ENCODE data around the gene CABLES1.
A peak's percentile ranks its signal among the peaks of the same experiment; 100 is the strongest.

The CABLES1 gene

GRCh38 chr18:23149570-23149969 lies 14.3 kb downstream of the CABLES1 start:
- H3K4me3 ChIP-seq (ENCODE audit: low read depth, low read length): no peak overlapping the region
- TF ChIP-seq, protein P1, sequence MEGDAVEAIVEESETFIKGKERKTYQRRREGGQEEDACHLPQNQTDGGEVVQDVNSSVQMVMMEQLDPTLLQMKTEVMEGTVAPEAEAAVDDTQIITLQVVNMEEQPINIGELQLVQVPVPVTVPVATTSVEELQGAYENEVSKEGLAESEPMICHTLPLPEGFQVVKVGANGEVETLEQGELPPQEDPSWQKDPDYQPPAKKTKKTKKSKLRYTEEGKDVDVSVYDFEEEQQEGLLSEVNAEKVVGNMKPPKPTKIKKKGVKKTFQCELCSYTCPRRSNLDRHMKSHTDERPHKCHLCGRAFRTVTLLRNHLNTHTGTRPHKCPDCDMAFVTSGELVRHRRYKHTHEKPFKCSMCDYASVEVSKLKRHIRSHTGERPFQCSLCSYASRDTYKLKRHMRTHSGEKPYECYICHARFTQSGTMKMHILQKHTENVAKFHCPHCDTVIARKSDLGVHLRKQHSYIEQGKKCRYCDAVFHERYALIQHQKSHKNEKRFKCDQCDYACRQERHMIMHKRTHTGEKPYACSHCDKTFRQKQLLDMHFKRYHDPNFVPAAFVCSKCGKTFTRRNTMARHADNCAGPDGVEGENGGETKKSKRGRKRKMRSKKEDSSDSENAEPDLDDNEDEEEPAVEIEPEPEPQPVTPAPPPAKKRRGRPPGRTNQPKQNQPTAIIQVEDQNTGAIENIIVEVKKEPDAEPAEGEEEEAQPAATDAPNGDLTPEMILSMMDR (IDR thresholded peaks at IDR 0.05; ENCODE audit: low read depth, low read length): no peak
- in situ Hi-C loops (cut with HindIII; ENCODE audit: low sequenced_read_pairs): no loop called here
- DNase-seq (ENCODE audit: low read depth, low spot score): no peak

DNA sequence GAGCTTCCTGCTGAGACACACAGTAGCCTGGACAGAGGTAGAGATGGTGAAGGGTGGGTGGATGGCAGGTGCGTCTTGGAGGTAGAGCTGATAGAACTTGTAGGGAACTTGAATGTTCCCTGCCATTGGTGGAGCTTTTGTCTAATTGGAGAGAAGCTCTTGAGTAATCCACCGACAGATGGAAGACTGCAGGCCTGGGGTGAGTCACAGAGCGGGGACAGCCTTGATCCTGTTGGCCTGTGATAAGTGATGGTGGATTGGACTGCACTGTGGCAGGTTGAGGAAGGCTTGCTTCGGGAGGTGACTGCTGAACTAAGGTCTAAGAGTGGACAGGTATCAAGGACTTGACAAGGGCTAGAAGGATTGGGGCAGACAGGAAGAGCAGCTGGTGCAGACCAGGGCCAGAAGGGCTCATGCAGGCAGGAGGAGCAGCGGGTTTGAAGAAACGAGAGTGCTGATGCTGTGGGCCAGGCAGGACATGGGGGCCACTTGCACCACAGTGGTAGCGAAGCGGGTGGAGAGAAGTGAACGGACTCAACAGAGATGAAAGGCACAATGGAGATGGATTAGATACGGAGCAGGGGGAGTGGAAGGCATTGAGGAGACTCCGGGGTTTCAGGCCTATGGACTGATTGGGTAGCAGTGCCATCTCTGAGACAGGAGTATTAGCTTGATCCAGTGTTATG lies 16.3 kb downstream of the CABLES1 start:
- in situ Hi-C loops (cut with HindIII; ENCODE audit: low sequenced_read_pairs): no loop called here
- no peak for DNase-seq (ENCODE audit: low read depth, low spot score)
- H3K4me3 ChIP-seq (ENCODE audit: low read depth, low read length): no peak overlapping the region
- TF ChIP-seq, protein P1 (IDR thresholded peaks at IDR 0.05; ENCODE audit: low read depth, low read length): no peak

DNA sequence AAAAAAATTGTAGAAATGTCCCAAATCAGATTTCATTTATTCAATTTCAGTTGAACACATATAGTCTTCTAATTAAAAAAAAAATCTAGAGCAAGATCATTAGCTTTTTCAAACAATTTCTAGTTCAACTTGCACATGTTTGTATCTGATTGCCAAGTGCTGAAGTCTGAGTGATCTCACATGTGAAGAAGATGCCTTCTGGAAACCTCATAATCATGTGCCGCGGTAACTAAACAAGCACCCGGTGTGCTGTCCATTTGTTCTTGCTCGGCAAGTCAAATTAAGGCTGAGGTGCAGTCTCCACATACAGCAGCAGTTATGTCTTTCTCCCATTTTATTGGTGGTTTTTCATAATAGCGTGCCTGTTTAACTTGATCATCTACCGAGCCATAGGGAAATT lies 18.7 kb downstream of the CABLES1 start:
- in situ Hi-C loops (cut with HindIII; ENCODE audit: low sequenced_read_pairs): no loop called here
- DNase-seq (ENCODE audit: low read depth, low spot score): no peak
- no peak overlapping the region for H3K4me3 ChIP-seq (ENCODE audit: low read depth, low read length)
- TF ChIP-seq, protein P1 (IDR thresholded peaks at IDR 0.05; ENCODE audit: low read depth, low read length): no peak

DNA sequence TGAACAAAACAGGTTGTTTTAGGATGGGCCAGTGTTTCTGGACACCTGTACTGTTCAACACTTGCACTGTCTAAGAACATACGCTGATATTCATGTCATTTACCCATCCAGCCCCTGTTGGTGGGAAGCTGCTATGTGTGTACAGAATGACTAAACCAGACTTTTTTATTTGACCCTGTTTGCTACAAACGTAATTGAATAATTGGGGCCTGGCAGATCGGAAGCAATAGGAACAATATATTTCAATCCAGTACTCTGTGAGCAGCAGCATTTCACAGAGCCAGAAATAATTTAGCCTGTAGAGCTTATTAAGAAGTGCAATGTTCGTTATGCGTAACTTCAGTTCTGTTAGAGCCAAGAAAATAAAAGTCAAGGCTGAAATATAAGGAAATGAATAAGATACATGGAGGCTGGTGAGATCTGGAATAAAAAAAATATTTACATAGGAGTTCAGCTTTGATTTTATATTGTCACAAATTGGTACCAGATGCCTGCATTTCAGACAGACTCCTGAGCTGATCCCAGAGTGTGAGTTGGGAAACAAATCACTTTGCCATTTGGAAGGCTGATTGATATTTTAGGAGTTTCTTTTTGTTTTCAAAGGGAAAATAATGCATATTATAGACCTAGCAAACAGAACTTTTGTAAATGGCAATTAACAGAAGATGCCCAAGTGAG lies 19.7 kb downstream of the CABLES1 start:
- TF ChIP-seq, protein P1 (IDR thresholded peaks at IDR 0.05; ENCODE audit: low read depth, low read length): no peak

DNA sequence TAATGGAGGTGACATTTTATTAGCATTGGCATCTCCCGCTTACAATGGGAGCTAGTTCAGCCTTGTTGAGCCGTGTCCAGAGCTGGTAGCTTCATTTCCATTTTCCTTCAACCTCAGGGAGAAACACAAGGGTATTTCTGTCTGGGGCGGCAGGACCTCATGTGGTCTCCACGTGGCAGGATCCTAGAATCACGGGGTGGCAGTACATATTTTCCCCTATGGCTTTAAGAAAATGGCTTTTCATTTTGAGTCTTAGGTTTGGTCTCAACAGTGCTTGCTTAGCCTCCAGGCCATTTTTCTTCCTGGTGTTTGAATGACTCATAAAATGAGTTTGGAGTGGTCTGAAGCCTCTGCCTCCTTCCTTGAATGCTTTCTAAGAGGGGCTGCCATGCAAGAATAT lies 20.3 kb downstream of the CABLES1 start:
- TF ChIP-seq, protein P1 (IDR thresholded peaks at IDR 0.05; ENCODE audit: low read depth, low read length): no peak
- no peak overlapping the region for H3K4me3 ChIP-seq (ENCODE audit: low read depth, low read length)
- in situ Hi-C loops (cut with HindIII; ENCODE audit: low sequenced_read_pairs): no loop called here
- DNase-seq (ENCODE audit: low read depth, low spot score): peak; percentile 20

More for the DNA sequence above, 19.7 kb downstream of the CABLES1 start:
- H3K4me3 ChIP-seq (ENCODE audit: low read depth, low read length): no peak overlapping the region
- in situ Hi-C loops (cut with HindIII; ENCODE audit: low sequenced_read_pairs): no loop called here
- no peak for DNase-seq (ENCODE audit: low read depth, low spot score)

- TF ChIP-seq, protein P1 (IDR thresholded peaks at IDR 0.05; ENCODE audit: low read depth, low read length): no peak
- DNase-seq (ENCODE audit: low read depth, low spot score): no peak
- no peak overlapping the region for H3K4me3 ChIP-seq (ENCODE audit: low read depth, low read length)
- in situ Hi-C loops (cut with HindIII; ENCODE audit: low sequenced_read_pairs): no loop called here
Observed at GRCh38 chr18:23156134-23156533, 20.8 kb downstream of the CABLES1 start.
